HTR-8/SVneo (cell line): Measurements from ENCODE around the gene CFDP1.

Source experiments
- DNase-seq: peaks from one replicate; pipeline ENCODE4 v3.0.0; 2011; ENCODE audit warnings: low spot score, mixed read lengths; ENCODE audit not compliant: insufficient read length
- FAIRE-seq: peaks from 2 replicates; lab custom pipeline; 2011; peaks lifted over from hg19 to GRCh38; lab: Jason Lieb, UNC

Gene CFDP1

DNA sequence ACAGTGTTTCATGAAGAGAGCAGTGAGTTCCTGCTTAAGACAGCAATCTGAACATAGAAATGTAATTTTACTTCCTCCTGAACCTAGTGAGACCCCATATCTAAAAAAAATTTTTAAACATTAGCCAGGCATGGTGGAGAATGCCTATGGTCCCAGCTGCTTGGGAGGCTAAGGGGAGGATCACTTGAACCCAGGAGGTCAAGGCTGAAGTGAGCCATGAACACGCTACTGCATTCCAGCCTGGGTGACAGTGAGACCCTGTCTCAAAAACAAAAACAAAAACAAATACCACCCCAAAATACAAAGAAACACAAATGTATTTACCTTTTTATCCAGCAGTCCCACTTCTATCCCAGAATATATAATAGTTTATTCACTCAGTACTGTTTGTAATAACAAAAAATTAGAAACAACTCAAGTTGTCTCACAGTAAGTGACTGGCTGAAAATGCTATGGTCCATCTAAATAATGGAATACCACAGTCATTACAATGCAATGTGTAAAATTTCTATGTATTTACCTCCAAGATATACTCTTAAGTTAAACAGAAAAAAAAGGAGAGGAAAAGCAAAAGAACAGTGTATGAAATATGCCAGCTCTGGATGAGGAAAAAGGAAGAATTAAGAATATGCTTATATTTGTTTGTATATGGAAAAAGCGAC lies 16.3 kb downstream of the CFDP1 start:
- FAIRE-seq, result no peak
- DNase-seq, result no peak

DNA sequence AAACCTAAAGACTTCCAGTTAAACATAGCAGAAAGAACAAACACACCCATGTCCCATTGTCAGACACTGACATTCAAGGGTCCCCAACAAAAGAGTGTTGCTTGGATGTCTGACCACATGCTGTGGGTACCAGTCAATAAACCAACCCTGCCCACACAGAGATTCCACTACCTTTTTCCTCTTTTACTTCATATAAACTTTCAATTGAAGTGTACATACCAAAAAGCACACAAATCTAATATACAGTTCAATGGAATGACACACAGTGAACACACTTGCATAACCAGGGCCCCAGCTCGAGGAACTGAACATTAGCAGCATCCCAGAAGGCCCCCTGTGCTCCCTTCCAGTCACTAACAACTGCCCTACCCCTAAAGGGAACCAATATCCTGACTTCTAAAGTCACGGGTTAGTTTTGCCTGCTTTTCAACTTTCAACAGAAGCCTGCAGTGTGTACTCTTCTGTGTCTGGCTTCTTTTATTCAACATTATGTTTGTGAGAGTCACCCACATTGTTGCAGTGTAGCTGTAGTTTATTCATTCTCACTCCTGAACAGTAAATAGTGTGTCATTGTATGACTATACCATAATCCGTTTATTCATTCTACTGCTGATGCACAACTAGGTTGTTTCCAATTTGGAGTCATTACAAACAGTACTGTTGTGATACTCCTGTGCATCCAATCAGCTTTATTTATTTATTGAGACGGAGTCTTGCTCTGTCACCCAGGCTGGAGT lies 18.0 kb downstream of the CFDP1 start:
- FAIRE-seq (no peak), DNase-seq (no peak)

DNA sequence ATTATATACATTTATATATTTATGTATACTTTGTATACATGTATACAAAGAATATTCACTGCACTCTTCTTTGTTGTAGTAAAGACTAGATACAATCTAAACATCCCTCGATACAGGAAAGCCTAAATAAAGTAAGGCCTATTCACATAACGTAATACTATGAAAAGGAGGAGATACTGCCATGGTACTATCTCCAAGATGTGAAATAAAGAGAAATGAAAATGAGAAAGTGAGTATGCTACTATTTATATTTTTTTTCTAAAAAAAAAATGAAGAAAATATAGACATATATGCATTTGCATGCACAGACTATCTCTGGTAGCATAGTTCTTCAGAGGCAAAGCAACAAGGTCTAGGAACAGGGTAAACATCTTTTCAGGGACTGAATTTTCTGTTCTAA lies 19.4 kb downstream of the CFDP1 start:
- FAIRE-seq, result no peak

DNA sequence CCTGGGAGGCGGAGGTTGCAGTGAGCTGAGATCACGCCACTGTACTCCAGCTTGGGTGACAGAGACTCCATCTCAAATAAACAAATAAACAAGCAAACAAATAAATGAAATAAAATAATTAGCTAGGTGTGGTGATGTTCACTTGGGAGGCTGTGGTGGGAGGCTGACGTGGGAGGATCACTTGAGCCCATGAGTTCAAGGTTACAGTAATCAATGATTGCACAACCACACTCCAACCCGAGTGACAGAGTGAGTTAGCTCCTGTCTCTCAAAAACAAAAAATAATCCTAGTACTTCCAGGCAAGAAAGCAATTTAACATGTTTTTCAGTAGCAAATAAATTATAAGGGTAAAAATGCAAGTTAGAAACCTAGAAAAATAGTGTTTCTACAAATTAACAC lies 26.4 kb downstream of the CFDP1 start:
- DNase-seq (no peak), FAIRE-seq (no peak)

More for the DNA sequence above, 19.4 kb downstream of the CFDP1 start:
- no peak for DNase-seq

DNA sequence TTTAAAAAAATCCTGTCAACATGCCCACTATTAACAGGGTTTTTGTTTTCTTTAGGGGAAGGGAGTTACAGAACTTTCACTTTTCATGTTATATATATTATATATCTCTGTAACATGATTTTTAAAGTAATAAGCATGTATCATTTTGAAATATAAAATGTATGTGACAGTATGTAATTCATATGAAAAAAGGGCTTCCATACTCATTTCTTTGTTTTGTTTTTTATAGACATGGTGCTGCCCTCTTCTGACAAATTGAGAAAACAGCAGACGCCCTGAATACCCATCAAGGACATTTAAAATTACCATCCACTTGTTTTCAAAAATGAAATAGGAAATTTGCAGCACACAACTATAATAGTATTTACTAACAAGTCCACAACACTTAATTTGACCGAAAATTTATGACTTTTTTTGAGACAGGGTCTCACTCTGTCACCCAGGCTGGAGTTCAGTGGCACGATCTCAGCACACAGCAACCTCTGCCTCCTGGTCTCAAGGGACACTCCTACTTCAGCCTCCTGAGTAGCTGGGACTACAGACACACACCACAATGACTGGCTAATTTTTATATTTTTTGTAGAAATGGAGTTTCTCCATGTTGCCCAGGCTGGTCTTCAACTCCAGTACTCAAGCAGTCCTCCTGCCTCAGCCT lies 30.4 kb downstream of the CFDP1 start:
- no peak for FAIRE-seq
- DNase-seq, result peak; percentile 48

DNA sequence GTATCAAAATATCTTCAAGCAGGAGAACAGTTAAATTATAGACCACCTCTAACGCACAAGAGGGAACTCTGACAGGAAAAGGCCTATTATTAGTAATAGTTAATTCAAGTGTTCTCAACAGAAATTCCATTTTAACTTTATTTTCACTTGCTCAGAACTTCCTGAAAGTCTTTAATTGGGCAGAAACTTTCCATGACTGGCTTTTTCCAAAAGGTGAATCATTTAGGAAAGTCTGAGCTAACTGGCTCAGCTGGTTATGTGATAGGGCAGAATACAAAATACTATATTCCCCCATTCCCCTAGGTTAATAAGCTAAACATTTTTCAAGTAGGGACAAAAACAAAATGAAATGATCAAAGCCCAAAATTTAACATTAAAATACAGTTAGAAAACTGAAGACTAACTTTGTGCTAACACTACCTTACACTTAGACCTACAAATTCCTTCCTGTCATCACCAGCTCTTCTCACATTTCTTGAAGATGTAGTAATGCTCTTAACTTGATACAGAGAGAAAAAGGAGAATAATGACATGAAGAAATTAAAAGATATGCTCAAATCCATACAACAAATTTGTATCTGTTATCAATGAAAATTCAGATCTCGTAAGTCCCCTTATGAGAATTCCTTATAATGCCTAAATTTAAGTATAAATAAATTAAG lies 31.0 kb downstream of the CFDP1 start:
- FAIRE-seq (no peak), DNase-seq (no peak)

DNA sequence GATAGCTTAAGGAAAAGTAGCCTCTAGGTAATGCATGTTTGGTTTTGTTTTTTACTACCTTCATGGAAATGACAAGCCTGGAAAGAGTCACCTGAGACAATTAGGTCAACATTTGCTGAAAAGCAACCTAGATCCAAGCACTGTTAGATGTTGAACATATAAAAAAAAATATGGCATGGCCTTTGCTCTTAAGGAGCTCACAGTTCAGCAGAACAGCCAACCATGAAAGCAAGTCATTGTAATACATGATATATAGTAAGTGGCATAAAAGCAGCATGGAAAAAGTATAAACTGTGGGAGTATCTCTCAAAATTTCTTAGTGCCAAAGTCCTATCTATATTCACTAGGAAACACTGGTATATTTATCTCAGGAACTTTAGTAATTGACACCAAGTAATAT lies 31.6 kb downstream of the CFDP1 start:
- no peak for FAIRE-seq
- no peak for DNase-seq

DNA sequence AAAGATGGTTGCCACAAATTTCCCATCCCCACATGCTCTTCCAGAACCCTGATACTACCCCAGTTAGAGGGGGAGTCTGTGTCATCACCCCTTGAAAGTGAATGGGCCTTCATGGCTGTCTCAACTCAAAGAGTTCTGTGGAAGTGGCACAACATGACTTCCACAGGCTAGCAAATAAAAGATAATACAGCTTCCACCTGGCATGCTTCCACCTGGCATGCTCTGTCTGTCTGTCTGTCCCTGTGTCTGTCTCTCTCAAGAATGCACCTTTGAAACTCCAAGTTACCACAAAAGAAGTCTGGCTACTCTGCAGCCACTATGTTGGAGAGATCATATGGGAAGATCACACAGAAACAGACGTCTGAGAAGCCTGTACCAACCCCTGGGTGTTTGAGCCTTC lies 35.0 kb downstream of the CFDP1 start:
- peak; percentile 62 for FAIRE-seq
- no peak for DNase-seq

DNA sequence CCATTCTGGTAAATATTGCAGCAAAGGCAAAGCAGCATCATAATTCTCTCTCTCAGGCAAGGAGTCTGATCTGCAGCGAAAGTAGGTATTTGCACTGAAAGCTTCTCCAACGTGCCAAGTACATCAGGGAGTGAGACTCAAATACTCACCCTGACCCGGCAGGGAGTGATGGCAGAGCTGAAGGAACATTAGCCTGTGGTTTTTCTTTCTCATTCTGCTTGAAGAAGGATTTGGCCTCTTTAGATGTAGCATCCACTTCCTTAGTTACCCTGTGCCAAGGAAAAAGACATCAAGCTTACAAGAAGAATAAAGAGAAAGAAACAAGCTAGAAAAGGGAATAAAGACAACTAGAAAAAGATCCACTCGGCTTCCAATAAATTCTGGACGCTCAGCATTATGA lies 38.4 kb downstream of the CFDP1 start:
- FAIRE-seq (no peak), DNase-seq (no peak)

DNA sequence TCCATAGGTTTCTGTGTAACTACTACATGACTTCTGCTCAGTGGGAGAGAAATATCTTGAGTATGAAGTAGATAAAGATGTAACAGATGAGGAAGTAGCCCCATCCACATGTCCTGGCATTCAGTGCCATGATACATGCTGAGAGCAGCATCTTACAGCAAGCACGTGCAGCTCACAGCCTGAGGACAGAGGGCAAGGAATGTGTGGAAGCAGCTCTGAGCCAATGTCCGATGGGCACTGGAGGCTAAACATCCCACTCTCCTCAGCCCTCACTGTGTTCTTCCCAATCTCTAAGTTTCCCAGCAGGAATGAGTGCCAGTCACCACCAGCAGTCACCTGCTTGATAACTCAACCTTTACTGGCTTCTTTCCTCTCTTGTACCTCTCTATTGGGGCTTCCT lies 40.4 kb downstream of the CFDP1 start:
- FAIRE-seq (no peak), DNase-seq (no peak)

DNA sequence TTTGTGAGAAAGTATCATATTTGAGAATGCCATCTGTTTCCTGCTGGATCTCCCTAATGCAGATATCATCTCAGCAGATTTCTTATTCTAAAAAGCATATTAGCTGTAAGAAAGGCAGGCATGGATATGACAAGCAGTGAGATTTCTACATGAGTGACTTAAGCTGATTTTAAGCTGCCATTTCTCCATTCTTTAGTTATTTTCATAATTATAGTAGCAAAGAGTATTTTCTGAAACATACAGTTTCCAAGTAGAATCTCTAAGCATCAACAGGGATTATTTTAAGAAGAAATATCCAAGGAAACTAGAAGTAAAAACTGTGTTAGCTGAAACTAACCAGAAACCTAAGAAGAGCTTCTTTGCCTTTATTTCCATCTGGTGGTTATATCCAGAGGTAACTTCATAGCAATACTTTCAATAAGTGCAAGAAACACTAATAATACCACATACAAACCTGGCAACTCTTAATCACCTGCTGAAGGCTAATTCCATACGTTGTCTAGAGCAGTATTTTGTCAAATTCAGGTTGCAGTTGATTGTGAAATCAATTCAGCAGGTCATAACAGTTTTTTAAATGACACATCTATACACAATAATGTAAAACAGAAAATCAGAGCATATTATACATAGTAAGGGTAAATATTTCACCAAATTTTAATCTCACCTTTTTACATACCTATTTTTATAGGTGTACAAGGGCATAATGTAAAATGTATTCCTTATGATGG lies 42.2 kb downstream of the CFDP1 start:
- DNase-seq (no peak), FAIRE-seq (no peak)

DNA sequence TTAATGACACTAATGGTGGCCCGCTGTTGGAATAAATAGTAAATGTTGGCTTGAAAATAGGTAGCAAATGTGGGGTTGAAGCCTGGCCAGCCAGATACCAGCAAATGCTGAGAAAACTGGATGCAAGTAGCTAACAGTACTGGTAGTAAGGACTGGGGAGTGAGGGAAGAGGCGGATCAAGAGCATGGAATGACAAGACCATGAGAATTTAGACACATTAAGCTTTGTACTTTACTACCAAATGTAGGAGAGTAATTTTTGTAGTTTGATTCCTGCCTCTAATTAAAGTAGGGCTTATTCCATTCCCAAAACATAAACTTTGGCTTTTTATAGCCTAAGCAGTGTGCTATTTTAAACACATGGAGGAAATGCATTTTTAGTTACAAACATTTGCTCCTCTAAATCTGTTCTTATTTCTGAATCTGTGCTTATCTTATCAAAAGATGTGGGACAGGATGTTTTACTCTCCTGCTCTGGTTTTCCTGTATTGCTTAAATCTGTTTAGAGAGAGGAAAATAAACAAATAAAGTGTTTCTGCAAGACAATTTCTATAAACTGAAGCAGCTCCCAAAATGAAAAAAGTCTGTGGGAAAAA lies 44.1 kb downstream of the CFDP1 start:
- no peak for FAIRE-seq

DNA sequence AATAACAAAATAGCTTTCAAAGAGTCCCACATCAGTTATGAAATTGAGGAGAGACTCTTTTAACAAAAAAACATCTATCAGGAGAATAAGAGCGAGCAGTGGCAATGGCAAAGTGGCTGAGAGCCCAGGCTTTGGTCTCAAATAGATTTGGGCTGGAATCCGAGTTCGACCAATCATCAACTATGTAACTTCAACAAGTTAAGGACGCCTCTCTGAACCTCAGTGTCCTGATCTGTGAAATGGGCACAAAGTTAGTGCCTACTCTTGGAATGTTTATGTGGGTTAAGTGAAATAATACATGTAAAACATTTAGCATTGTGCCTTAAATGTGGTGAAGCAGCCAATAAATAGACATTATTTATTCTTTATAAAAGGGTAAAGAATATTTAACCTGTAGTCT lies 45.4 kb downstream of the CFDP1 start:
- no peak for FAIRE-seq

More for the DNA sequence above, 44.1 kb downstream of the CFDP1 start:
- DNase-seq, result no peak

DNA sequence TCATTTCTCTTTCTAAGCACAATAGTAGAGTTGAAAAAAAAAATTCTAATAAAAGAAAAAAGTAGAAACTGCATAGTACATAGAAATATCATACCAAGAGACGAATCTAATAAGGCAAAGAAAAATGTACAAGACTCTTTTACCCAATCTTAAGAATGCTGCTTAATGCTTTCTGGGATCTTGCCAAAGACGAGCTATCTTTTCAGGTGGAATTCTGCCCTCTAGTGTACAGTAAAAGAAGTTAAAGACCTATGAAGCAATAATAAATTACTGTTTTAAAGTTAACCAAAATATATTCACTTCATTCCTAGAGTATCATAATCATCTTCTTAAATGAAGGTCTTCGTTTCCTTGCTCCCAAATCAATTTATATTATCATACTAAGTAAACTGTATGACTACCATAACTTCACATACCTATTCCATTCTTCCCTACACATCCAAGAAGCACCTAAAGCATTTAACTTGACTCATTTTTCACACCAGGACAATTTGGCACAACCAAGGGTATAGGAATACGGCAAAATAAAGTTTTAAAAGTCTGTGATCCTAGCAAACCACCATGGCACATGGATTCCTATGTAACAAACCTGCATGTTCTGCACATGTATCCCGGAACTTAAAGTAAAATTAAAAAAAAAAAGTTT lies 47.7 kb downstream of the CFDP1 start:
- FAIRE-seq (no peak), DNase-seq (peak; percentile 41)

More for the DNA sequence above, 45.4 kb downstream of the CFDP1 start:
- DNase-seq, result no peak

DNA sequence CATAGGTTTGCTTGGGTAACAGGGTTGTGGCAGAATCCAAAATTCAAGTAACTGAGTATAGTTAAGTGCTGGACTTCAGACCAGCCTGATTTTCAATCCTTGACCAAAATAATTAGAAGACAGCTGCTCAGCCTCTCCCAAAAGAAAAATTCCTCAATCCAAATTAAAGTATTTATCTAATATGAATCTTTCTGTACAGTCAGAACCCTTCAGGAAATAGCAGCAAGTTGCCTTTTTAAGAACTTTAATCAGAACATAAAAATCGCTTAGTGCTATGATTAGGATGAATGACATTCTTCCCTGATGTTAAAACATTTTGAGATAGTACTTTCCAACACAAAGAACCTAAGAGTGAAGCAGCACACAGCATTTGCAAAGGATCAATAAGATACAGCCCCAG lies 50.2 kb downstream of the CFDP1 start:
- FAIRE-seq (no peak), DNase-seq (no peak)

DNA sequence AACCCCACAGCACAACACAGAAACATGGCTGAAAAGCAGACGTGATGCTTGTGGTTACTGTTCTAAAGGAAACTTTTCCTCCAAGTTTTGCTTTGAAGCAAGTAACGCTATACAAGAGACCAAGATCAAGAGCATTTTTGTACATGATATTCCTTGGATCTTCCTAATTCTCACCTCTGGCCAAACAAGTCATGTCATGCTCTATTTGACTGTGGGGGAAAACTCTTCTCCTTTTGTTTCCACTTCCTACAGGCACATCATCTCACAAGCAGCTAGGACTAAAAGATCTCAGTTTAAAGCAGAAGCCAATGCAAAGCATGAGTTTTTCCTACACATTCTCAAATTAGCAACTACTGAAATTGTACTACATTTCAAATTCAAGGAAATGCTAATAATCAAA lies 50.7 kb downstream of the CFDP1 start:
- FAIRE-seq, result no peak
- no peak for DNase-seq

DNA sequence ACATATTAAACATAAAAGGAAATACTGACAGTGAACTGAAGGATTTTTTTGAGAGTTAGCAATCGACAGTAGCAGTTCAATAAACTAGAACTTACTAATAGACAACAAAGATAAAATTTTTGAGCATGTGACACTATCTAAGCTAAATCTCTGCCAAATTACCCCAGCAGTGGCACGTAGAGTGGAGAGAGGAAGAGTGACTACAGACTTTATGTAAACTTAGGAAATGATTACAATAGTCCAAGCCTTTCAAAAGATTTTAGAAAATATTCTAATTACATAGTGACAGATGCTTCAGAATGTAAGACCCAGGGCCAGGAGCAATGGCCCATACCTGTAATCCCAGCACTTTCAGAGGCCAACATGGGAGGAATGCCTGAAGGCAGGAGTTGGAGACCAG lies 52.4 kb downstream of the CFDP1 start:
- no peak for FAIRE-seq
- no peak for DNase-seq

DNA sequence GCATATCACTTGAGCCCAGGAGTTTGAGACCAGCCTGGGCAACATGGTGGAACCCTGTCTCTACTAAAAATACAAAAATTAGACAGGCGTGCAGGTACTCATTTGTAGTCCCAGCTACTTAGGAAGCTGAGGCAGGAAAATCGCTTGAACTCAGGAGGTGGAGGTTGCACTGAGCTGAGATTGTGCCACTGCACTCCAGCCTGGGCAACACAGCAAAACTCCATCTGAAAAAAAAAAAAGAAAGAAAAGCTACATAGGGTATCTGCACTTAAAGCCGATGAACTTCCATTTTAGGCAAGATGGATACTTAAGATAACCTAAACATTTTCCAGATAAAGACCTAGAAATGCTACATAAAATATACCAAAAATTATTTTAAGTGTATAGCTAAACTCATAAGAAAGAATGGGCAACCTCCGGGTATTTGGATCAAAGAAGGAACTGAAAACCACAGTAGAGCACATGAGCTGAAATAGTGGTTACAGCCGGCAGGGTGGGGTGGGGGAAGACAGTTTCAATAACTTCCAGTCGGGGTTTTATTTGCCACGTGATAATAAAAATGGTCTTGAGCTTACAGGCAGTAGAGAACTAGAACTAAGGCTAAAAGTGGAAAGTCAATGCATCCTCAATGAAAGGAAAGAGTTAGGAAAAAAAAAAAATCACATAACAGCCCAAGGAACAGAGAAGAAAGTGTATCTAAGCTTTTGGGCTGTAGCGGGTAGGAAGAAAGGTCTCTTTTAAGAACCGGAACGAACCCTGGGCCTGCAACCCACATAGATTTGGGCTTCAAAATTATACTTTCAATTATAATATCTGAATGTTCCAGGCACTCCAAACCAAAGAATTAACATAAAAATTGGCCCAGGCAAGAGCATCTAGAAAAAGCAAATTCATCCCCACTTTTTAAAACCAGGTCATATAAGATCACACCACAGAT lies 53.1 kb downstream of the CFDP1 start:
- no peak for DNase-seq
- no peak for FAIRE-seq
